GM12892 (cell line): ENCODE data around the gene PHF20.

Experiments
- POLR2A ChIP-seq: IDR thresholded peaks from 2 replicates; pipeline ENCODE4 v1.6.1; 2011; ENCODE audit warnings: low read depth, low read length, control low read depth
- POLR2AphosphoS5 ChIP-seq: IDR thresholded peaks from 2 replicates; pipeline ENCODE4 v1.6.1; 2011; ENCODE audit warnings: low read depth, low read length, control low read depth

DNA sequence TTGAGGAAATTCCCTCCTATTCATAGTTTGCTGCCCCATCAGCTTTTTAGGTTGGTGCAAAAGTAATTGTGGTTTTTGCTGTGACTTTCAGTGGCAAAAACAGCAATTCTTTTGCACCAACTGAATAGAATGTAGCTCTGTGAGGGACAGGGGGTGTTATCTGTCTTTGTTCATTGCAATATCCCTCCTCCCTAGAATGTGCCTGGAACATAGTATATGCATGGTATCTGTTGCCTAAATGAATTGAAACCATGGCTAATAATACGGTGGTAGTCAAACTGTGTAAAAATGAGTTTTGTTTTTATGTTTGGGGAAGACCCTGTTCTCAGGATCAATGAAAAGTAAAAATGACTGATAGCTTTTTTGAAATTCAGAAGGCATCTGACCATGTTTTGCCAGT lies 137.4 kb downstream of the PHF20 start:
- TF ChIP-seq POLR2AphosphoS5: no peak
- no peak for TF ChIP-seq POLR2A
